Activated CD4-positive, alpha-beta T cell treated with anti-CD3 and anti-CD28 coated beads for 36 hours (primary cell): Measurements from ENCODE around the gene ZNF618. TPM values are rescaled to one million over a fixed set of nuclear protein-coding genes. Genes with fewer than 3 reads are reported as not detected.

Source experiments
- ATAC-seq: fragments of 200-7000 bp; cut with Tn5 transposase; one replicate; pipeline ENCODE4 v1.10.0; 2021; ENCODE audit warnings: mild to moderate bottlenecking, moderate library complexity
- CTCF ChIA-PET: fragments of 350-600 bp; sonication (Branson Sonifier 250); formaldehyde crosslinking; loops from one replicate; lab custom pipeline; 2021; ENCODE audit warnings: antibody characterized with exemption; lab: Charles Lee
- POLR2A ChIA-PET: fragments of 350-600 bp; sonication (Branson Sonifier 250); formaldehyde crosslinking; loops from one replicate; lab custom pipeline; 2021; ENCODE audit warnings: antibody characterized with exemption, inconsistent platforms; lab: Charles Lee
- DNase-seq: peaks from one replicate; pipeline ENCODE4 v3.0.0-alpha.2; 2020
- H3K27ac Mint-ChIP-seq: one replicate; pipeline ENCODE4 v1.8.0; 2021; ENCODE audit warnings: mixed read lengths
- H3K27me3 Mint-ChIP-seq: one replicate; pipeline ENCODE4 v1.8.0; 2021; ENCODE audit warnings: mixed read lengths
- H3K36me3 Mint-ChIP-seq: one replicate; pipeline ENCODE4 v1.8.0; 2021; ENCODE audit warnings: low read depth, mixed read lengths
- H3K4me1 Mint-ChIP-seq: one replicate; pipeline ENCODE4 v1.8.0; 2021; ENCODE audit warnings: mixed read lengths
- H3K4me3 Mint-ChIP-seq: one replicate; pipeline ENCODE4 v1.8.0; 2021; ENCODE audit warnings: mild to moderate bottlenecking, moderate library complexity, mixed read lengths
- H3K9me3 Mint-ChIP-seq: one replicate; pipeline ENCODE4 v1.8.0; 2021; ENCODE audit warnings: low read depth, mixed read lengths
- intact Hi-C, 2 experiments: fragments of 100-400 bp; cut with DNase I in 1 of 2; cut with micrococcal nuclease in 1 of 2; formaldehyde crosslinking; loops; one replicate each; pipeline versions ENCODE4 v1.14.2 to v1.15.1; 2022 to 2024; cut with DNase I, micrococcal nuclease
- total RNA-seq, 2 experiments: library from RNA; stranded (reverse); gene quantifications; one replicate each; pipeline ENCODE4 v1.2.3, GENCODE V29; 2021

ZNF618 gene
- total RNA-seq, 2 experiments from 2014 or later: 0.11 TPM

- no peak for DNase-seq
- Mint-ChIP-seq H3K27me3 (no peaks in the 10 kb centered on the region), H3K9me3 (no peaks in the 10 kb centered on the region), H3K4me1 (no peaks in the 10 kb centered on the region), H3K27ac (no peak overlapping the region), H3K36me3 (no peaks in the 10 kb centered on the region), H3K4me3 (no peak overlapping the region)
- ChIA-PET CTCF (no interaction called here), POLR2A (no interaction called here)
- ATAC-seq: no peak
- intact Hi-C loops: no loop called here
Observed at GRCh38 chr9:114005371-114006154, 129.5 kb downstream of the ZNF618 start.

- CTCF ChIA-PET: no interaction called here
- Mint-ChIP-seq H3K36me3 (no peaks in the 10 kb centered on the region), H3K27ac (no peak overlapping the region), H3K27me3 (no peaks in the 10 kb centered on the region), H3K4me1 (no peaks in the 10 kb centered on the region), H3K4me3 (no peak overlapping the region), H3K9me3 (no peaks in the 10 kb centered on the region)
- no peak for DNase-seq
- no peak for ATAC-seq
- POLR2A ChIA-PET: no interaction called here
- intact Hi-C loops: no loop called here
Observed at GRCh38 chr9:114006155-114006550, 130.0 kb downstream of the ZNF618 start.

- no peaks in the 10 kb centered on the region for H3K36me3 Mint-ChIP-seq
- no peaks in the 10 kb centered on the region for H3K9me3 Mint-ChIP-seq
- no peak overlapping the region for H3K27ac Mint-ChIP-seq
- no peaks in the 10 kb centered on the region for H3K27me3 Mint-ChIP-seq
- H3K4me3 Mint-ChIP-seq: no peak overlapping the region
- ATAC-seq: no peak
- ChIA-PET POLR2A (no interaction called here), CTCF (interaction anchor here (0.7 kb wide), 1 partner anchor 19 kb away, joined by 4 read pairs; no protein-coding TSS in a partner anchor)
- intact Hi-C loops: no loop called here
- no peaks in the 10 kb centered on the region for H3K4me1 Mint-ChIP-seq
- no peak for DNase-seq
Observed at GRCh38 chr9:114006931-114007691, 131.0 kb downstream of the ZNF618 start.

GRCh38 chr9:114007991-114008666 is 132.0 kb downstream of the ZNF618 start:
- Mint-ChIP-seq H3K4me3 (no peak overlapping the region), H3K36me3 (no peaks in the 10 kb centered on the region), H3K4me1 (no peaks in the 10 kb centered on the region), H3K27ac (no peak overlapping the region), H3K27me3 (no peaks in the 10 kb centered on the region), H3K9me3 (no peaks in the 10 kb centered on the region)
- DNase-seq (no peak), ATAC-seq (no peak)
- CTCF ChIA-PET: no interaction called here
- intact Hi-C loops: no loop called here
- POLR2A ChIA-PET: no interaction called here

- ChIA-PET POLR2A (no interaction called here), CTCF (no interaction called here)
- Mint-ChIP-seq H3K4me3 (no peak overlapping the region), H3K27me3 (no peaks in the 10 kb centered on the region), H3K36me3 (no peaks in the 10 kb centered on the region), H3K27ac (no peak overlapping the region), H3K4me1 (no peaks in the 10 kb centered on the region), H3K9me3 (no peaks in the 10 kb centered on the region)
- ATAC-seq (no peak), DNase-seq (no peak)
- intact Hi-C loops: no loop called here
Observed at GRCh38 chr9:114008667-114009410, 132.7 kb downstream of the ZNF618 start.

- Mint-ChIP-seq H3K27ac (no peak overlapping the region), H3K27me3 (no peaks in the 10 kb centered on the region), H3K36me3 (no peaks in the 10 kb centered on the region), H3K9me3 (peaks cover 3% of the 10 kb centered on the region), H3K4me1 (no peaks in the 10 kb centered on the region), H3K4me3 (no peak overlapping the region)
- DNase-seq (no peak), ATAC-seq (no peak)
- intact Hi-C loops: no loop called here
- ChIA-PET POLR2A (no interaction called here), CTCF (no interaction called here)
Observed at GRCh38 chr9:114011313-114011712, 135.2 kb downstream of the ZNF618 start.

GRCh38 chr9:114012126-114012525 is 136.0 kb downstream of the ZNF618 start:
- Mint-ChIP-seq H3K36me3 (no peaks in the 10 kb centered on the region), H3K4me1 (no peaks in the 10 kb centered on the region), H3K9me3 (peaks cover 3% of the 10 kb centered on the region), H3K27ac (no peak overlapping the region), H3K4me3 (no peak overlapping the region), H3K27me3 (no peaks in the 10 kb centered on the region)
- intact Hi-C loops: no loop called here
- ATAC-seq (no peak), DNase-seq (no peak)
- POLR2A ChIA-PET: no interaction called here
- CTCF ChIA-PET: no interaction called here

GRCh38 chr9:114014044-114014443 is 137.9 kb downstream of the ZNF618 start:
- H3K4me1 Mint-ChIP-seq: no peaks in the 10 kb centered on the region
- CTCF ChIA-PET: interaction anchor here (0.6 kb wide), 1 partner anchor 110 kb away, joined by 4 read pairs; no protein-coding TSS in a partner anchor
- ATAC-seq (no peak), DNase-seq (no peak)
- intact Hi-C loops: no loop called here
- no peaks in the 10 kb centered on the region for H3K36me3 Mint-ChIP-seq
- peaks cover 3% of the 10 kb centered on the region for H3K9me3 Mint-ChIP-seq
- no peak overlapping the region for H3K27ac Mint-ChIP-seq
- no peaks in the 10 kb centered on the region for H3K27me3 Mint-ChIP-seq
- POLR2A ChIA-PET: no interaction called here
- no peak overlapping the region for H3K4me3 Mint-ChIP-seq

GRCh38 chr9:114015607-114016006 is 139.5 kb downstream of the ZNF618 start:
- DNase-seq: no peak
- CTCF ChIA-PET: no interaction called here
- no peak overlapping the region for H3K27ac Mint-ChIP-seq
- H3K4me1 Mint-ChIP-seq: no peaks in the 10 kb centered on the region
- POLR2A ChIA-PET: no interaction called here
- no peak overlapping the region for H3K4me3 Mint-ChIP-seq
- H3K36me3 Mint-ChIP-seq: no peaks in the 10 kb centered on the region
- intact Hi-C loops: no loop called here
- H3K9me3 Mint-ChIP-seq: peaks cover 3% of the 10 kb centered on the region
- ATAC-seq: no peak
- H3K27me3 Mint-ChIP-seq: no peaks in the 10 kb centered on the region

- DNase-seq: no peak
- ATAC-seq: no peak
Observed at GRCh38 chr9:114016101-114016500, 140.0 kb downstream of the ZNF618 start.

More at GRCh38 chr9:114016101-114016500, 140.0 kb downstream of the ZNF618 start:
- Mint-ChIP-seq H3K36me3 (no peaks in the 10 kb centered on the region), H3K27ac (no peak overlapping the region), H3K9me3 (peaks cover 3% of the 10 kb centered on the region), H3K4me1 (no peaks in the 10 kb centered on the region), H3K4me3 (no peak overlapping the region), H3K27me3 (no peaks in the 10 kb centered on the region)
- ChIA-PET POLR2A (no interaction called here), CTCF (no interaction called here)
- intact Hi-C loops: no loop called here
